WTC11 (cell line): Measurements from ENCODE around the gene MARCHF4.

Experiments
- AFF4 ChIP-seq: sonication (generic); formaldehyde crosslinking; IDR thresholded peaks from 2 replicates; pipeline ENCODE4 v1.8.1; 2023; ENCODE audit warnings: mild to moderate bottlenecking, missing genetic modification reagents, borderline replicate concordance
- ETV6 ChIP-seq: sonication (generic); formaldehyde crosslinking; IDR thresholded peaks from 2 replicates; pipeline ENCODE4 v1.8.1; 2022; ENCODE audit warnings: mild to moderate bottlenecking, missing genetic modification reagents
- SOX15 ChIP-seq: fragments of 250-450 bp; sonication (Bioruptor Pico); IDR thresholded peaks from 2 replicates; pipeline ENCODE4 v1.9.0; 2021; ENCODE audit warnings: mild to moderate bottlenecking
- USF2 ChIP-seq: sonication (generic); formaldehyde crosslinking; IDR thresholded peaks from 2 replicates; pipeline ENCODE4 v1.8.1; 2023; ENCODE audit warnings: mild to moderate bottlenecking, missing genetic modification reagents, moderate library complexity
- ZBTB43 ChIP-seq: sonication (generic); formaldehyde crosslinking; IDR thresholded peaks from 2 replicates; pipeline ENCODE4 v1.8.1; 2023; ENCODE audit warnings: mild to moderate bottlenecking, missing genetic modification reagents
- ZNF671 ChIP-seq: fragments of 250-450 bp; sonication (Bioruptor Pico); IDR thresholded peaks from 2 replicates; pipeline ENCODE4 v1.8.0; 2021; ENCODE audit warnings: mild to moderate bottlenecking
- TF ChIP-seq, protein P1 (sequence below): sonication (generic); formaldehyde crosslinking; IDR thresholded peaks from 2 replicates; pipeline ENCODE4 v1.8.0; 2022; ENCODE audit warnings: missing genetic modification reagents
- TF ChIP-seq, protein P2 (sequence below): fragments of 200-600 bp; IDR thresholded peaks from 2 replicates; pipeline ENCODE4 v1.8.0; 2022; ENCODE audit warnings: antibody characterized with exemption
- TF ChIP-seq, protein P3 (sequence below): sonication (generic); formaldehyde crosslinking; IDR thresholded peaks from 2 replicates; pipeline ENCODE4 v1.8.1; 2022; ENCODE audit warnings: mild to moderate bottlenecking, missing genetic modification reagents, moderate library complexity, borderline replicate concordance
- TF ChIP-seq, protein P4 (sequence below): sonication (generic); formaldehyde crosslinking; IDR thresholded peaks from 2 replicates; pipeline ENCODE4 v1.8.0; 2023; ENCODE audit warnings: missing genetic modification reagents, mild to moderate bottlenecking, borderline replicate concordance
- TF ChIP-seq, protein P5 (sequence below): sonication (generic); formaldehyde crosslinking; IDR thresholded peaks from 2 replicates; pipeline ENCODE4 v1.8.0; 2022; ENCODE audit warnings: mild to moderate bottlenecking, missing genetic modification reagents
- TF ChIP-seq, protein P6 (sequence below): sonication (generic); formaldehyde crosslinking; IDR thresholded peaks from 2 replicates; pipeline ENCODE4 v1.8.1; 2022; ENCODE audit warnings: missing genetic modification reagents, borderline replicate concordance
- TF ChIP-seq, protein P7 (sequence below): sonication (generic); formaldehyde crosslinking; IDR thresholded peaks from 2 replicates; pipeline ENCODE4 v1.8.0; 2022; ENCODE audit warnings: mild to moderate bottlenecking, missing genetic modification reagents

- TF ChIP-seq, protein P1, sequence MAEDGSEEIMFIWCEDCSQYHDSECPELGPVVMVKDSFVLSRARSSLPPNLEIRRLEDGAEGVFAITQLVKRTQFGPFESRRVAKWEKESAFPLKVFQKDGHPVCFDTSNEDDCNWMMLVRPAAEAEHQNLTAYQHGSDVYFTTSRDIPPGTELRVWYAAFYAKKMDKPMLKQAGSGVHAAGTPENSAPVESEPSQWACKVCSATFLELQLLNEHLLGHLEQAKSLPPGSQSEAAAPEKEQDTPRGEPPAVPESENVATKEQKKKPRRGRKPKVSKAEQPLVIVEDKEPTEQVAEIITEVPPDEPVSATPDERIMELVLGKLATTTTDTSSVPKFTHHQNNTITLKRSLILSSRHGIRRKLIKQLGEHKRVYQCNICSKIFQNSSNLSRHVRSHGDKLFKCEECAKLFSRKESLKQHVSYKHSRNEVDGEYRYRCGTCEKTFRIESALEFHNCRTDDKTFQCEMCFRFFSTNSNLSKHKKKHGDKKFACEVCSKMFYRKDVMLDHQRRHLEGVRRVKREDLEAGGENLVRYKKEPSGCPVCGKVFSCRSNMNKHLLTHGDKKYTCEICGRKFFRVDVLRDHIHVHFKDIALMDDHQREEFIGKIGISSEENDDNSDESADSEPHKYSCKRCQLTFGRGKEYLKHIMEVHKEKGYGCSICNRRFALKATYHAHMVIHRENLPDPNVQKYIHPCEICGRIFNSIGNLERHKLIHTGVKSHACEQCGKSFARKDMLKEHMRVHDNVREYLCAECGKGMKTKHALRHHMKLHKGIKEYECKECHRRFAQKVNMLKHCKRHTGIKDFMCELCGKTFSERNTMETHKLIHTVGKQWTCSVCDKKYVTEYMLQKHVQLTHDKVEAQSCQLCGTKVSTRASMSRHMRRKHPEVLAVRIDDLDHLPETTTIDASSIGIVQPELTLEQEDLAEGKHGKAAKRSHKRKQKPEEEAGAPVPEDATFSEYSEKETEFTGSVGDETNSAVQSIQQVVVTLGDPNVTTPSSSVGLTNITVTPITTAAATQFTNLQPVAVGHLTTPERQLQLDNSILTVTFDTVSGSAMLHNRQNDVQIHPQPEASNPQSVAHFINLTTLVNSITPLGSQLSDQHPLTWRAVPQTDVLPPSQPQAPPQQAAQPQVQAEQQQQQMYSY = no peak
- TF ChIP-seq USF2 (CRISPR knock-in tag) (no peak), ZNF671 (no peak), ETV6 (no peak), ZBTB43 (no peak), AFF4 (CRISPR knock-in tag) (no peak), SOX15 (no peak)
- TF ChIP-seq, protein P2, sequence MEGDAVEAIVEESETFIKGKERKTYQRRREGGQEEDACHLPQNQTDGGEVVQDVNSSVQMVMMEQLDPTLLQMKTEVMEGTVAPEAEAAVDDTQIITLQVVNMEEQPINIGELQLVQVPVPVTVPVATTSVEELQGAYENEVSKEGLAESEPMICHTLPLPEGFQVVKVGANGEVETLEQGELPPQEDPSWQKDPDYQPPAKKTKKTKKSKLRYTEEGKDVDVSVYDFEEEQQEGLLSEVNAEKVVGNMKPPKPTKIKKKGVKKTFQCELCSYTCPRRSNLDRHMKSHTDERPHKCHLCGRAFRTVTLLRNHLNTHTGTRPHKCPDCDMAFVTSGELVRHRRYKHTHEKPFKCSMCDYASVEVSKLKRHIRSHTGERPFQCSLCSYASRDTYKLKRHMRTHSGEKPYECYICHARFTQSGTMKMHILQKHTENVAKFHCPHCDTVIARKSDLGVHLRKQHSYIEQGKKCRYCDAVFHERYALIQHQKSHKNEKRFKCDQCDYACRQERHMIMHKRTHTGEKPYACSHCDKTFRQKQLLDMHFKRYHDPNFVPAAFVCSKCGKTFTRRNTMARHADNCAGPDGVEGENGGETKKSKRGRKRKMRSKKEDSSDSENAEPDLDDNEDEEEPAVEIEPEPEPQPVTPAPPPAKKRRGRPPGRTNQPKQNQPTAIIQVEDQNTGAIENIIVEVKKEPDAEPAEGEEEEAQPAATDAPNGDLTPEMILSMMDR = no peak
- TF ChIP-seq, protein P3, sequence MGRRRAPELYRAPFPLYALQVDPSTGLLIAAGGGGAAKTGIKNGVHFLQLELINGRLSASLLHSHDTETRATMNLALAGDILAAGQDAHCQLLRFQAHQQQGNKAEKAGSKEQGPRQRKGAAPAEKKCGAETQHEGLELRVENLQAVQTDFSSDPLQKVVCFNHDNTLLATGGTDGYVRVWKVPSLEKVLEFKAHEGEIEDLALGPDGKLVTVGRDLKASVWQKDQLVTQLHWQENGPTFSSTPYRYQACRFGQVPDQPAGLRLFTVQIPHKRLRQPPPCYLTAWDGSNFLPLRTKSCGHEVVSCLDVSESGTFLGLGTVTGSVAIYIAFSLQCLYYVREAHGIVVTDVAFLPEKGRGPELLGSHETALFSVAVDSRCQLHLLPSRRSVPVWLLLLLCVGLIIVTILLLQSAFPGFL (CRISPR knock-in tag) = no peak
- TF ChIP-seq, protein P4, sequence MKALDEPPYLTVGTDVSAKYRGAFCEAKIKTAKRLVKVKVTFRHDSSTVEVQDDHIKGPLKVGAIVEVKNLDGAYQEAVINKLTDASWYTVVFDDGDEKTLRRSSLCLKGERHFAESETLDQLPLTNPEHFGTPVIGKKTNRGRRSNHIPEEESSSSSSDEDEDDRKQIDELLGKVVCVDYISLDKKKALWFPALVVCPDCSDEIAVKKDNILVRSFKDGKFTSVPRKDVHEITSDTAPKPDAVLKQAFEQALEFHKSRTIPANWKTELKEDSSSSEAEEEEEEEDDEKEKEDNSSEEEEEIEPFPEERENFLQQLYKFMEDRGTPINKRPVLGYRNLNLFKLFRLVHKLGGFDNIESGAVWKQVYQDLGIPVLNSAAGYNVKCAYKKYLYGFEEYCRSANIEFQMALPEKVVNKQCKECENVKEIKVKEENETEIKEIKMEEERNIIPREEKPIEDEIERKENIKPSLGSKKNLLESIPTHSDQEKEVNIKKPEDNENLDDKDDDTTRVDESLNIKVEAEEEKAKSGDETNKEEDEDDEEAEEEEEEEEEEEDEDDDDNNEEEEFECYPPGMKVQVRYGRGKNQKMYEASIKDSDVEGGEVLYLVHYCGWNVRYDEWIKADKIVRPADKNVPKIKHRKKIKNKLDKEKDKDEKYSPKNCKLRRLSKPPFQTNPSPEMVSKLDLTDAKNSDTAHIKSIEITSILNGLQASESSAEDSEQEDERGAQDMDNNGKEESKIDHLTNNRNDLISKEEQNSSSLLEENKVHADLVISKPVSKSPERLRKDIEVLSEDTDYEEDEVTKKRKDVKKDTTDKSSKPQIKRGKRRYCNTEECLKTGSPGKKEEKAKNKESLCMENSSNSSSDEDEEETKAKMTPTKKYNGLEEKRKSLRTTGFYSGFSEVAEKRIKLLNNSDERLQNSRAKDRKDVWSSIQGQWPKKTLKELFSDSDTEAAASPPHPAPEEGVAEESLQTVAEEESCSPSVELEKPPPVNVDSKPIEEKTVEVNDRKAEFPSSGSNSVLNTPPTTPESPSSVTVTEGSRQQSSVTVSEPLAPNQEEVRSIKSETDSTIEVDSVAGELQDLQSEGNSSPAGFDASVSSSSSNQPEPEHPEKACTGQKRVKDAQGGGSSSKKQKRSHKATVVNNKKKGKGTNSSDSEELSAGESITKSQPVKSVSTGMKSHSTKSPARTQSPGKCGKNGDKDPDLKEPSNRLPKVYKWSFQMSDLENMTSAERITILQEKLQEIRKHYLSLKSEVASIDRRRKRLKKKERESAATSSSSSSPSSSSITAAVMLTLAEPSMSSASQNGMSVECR (CRISPR knock-in tag) = no peak
- TF ChIP-seq, protein P5, sequence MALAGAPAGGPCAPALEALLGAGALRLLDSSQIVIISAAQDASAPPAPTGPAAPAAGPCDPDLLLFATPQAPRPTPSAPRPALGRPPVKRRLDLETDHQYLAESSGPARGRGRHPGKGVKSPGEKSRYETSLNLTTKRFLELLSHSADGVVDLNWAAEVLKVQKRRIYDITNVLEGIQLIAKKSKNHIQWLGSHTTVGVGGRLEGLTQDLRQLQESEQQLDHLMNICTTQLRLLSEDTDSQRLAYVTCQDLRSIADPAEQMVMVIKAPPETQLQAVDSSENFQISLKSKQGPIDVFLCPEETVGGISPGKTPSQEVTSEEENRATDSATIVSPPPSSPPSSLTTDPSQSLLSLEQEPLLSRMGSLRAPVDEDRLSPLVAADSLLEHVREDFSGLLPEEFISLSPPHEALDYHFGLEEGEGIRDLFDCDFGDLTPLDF (CRISPR knock-in tag) = no peak
- TF ChIP-seq, protein P6, sequence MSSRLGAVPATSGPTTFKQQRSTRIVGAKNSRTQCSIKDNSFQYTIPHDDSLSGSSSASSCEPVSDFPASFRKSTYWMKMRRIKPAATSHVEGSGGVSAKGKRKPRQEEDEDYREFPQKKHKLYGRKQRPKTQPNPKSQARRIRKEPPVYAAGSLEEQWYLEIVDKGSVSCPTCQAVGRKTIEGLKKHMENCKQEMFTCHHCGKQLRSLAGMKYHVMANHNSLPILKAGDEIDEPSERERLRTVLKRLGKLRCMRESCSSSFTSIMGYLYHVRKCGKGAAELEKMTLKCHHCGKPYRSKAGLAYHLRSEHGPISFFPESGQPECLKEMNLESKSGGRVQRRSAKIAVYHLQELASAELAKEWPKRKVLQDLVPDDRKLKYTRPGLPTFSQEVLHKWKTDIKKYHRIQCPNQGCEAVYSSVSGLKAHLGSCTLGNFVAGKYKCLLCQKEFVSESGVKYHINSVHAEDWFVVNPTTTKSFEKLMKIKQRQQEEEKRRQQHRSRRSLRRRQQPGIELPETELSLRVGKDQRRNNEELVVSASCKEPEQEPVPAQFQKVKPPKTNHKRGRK = no peak
- TF ChIP-seq, protein P7, sequence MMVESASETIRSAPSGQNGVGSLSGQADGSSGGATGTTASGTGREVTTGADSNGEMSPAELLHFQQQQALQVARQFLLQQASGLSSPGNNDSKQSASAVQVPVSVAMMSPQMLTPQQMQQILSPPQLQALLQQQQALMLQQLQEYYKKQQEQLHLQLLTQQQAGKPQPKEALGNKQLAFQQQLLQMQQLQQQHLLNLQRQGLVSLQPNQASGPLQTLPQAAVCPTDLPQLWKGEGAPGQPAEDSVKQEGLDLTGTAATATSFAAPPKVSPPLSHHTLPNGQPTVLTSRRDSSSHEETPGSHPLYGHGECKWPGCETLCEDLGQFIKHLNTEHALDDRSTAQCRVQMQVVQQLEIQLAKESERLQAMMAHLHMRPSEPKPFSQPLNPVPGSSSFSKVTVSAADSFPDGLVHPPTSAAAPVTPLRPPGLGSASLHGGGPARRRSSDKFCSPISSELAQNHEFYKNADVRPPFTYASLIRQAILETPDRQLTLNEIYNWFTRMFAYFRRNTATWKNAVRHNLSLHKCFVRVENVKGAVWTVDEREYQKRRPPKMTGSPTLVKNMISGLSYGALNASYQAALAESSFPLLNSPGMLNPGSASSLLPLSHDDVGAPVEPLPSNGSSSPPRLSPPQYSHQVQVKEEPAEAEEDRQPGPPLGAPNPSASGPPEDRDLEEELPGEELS (CRISPR knock-in tag) = no peak
Observed at GRCh38 chr2:216375286-216375685, 3.0 kb upstream of the MARCHF4 start.
